ENCODE measurements around the gene TMED4.

Gene TMED4

GRCh38 chr7:44540592-44541027 lies 41.4 kb downstream of the TMED4 start:
- no peak for TF ChIP-seq CTCF (IDR thresholded peaks at IDR 0.05; ENCODE audit: control insufficient read depth, extremely low read depth, insufficient read depth)
- no peak for DNase-seq (ENCODE audit: low read depth)
- H3K4me3 ChIP-seq (ENCODE audit: low read depth, low read length), result no peak overlapping the region

GRCh38 chr7:44539669-44540506 lies 42.1 kb downstream of the TMED4 start:
- TF ChIP-seq CTCF (IDR thresholded peaks at IDR 0.05; ENCODE audit: control insufficient read depth, extremely low read depth, insufficient read depth), result no peak
- DNase-seq (ENCODE audit: low read depth), result no peak
- H3K4me3 ChIP-seq (ENCODE audit: low read depth, low read length), result no peak overlapping the region

GRCh38 chr7:44538798-44539668 lies 43.0 kb downstream of the TMED4 start:
- TF ChIP-seq CTCF (IDR thresholded peaks at IDR 0.05; ENCODE audit: control insufficient read depth, extremely low read depth, insufficient read depth), result no peak

GRCh38 chr7:44538093-44538797 lies 43.8 kb downstream of the TMED4 start:
- no peak overlapping the region for H3K4me3 ChIP-seq (ENCODE audit: low read depth, low read length)
- no peak for TF ChIP-seq CTCF (IDR thresholded peaks at IDR 0.05; ENCODE audit: control insufficient read depth, extremely low read depth, insufficient read depth)
- no peak for DNase-seq (ENCODE audit: low read depth)

More at GRCh38 chr7:44538798-44539668, 43.0 kb downstream of the TMED4 start:
- DNase-seq (ENCODE audit: low read depth), result no peak
- no peak overlapping the region for H3K4me3 ChIP-seq (ENCODE audit: low read depth, low read length)

GRCh38 chr7:44537442-44537841 lies 44.6 kb downstream of the TMED4 start:
- H3K4me3 ChIP-seq (ENCODE audit: low read depth, low read length), result no peak overlapping the region
- DNase-seq (ENCODE audit: low read depth), result no peak
- no peak for TF ChIP-seq CTCF (IDR thresholded peaks at IDR 0.05; ENCODE audit: control insufficient read depth, extremely low read depth, insufficient read depth)

- no peak for DNase-seq (ENCODE audit: low read depth)
- no peak for TF ChIP-seq CTCF (IDR thresholded peaks at IDR 0.05; ENCODE audit: control insufficient read depth, extremely low read depth, insufficient read depth)
- no peak overlapping the region for H3K4me3 ChIP-seq (ENCODE audit: low read depth, low read length)
Observed at GRCh38 chr7:44536090-44536489, 45.9 kb downstream of the TMED4 start.

All from LNCaP clone FGC (cell line).